Measurements from ENCODE around the gene MREG. TPM values are rescaled to one million over a fixed set of nuclear protein-coding genes. Genes with fewer than 3 reads are reported as not detected.
A peak's percentile ranks its signal among the peaks of the same experiment; 100 is the strongest.

MREG gene
- total and polyA plus RNA-seq, 9 of the 15 experiments (the other 6 are each of a cell fraction or from before 2014, with no cell fraction given): 0.77 to 3.8 (median 2.3) TPM

DNA sequence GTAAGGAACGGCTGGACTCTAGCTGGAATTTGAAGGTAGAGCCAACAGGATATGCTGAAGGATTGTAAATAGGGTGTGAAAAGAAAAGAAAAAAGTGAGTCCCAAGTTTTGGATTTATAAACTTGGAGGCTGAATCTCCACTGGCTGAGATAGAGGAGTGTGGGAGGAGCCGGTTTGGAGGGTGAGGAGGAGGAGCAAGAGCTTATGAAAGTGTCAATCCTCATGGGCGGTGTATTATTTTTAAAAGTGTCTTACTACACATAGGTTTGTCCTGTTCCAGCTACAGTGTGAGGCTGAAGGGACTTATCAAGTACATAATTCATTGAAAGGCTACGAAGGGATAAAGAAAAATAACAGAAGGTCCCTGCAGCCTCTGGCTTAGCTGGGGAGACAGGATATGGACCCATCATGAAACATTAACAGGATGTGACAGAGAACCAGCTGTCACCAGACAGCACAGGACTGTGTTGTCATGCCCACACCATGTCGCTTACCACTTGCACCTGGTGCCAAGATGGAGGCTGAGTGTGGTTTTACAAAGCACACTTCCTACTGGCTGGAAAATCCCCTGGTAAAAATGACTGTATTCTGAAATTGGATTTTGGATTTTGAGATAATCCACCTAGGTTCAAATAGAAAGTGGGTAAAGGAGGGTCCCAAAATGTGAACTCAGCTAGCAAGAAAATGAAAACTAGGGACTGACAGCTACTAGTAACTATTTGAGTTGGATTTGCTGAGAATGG, 2.5 kb upstream of the MREG start:
- in situ Hi-C loops (cut with MboI) (no loop called here), intact Hi-C loops (cut with micrococcal nuclease) (no loop called here)
- Histone ChIP-seq H3K79me2 (ENCODE audit: control insufficient read depth, insufficient read depth, low read length) (no peaks in the 10 kb centered on the region; the same call in 2 of the 3 replicates), H3K36me3 (ENCODE audit: control insufficient read depth, insufficient read depth, low read length) (no peaks in the 10 kb centered on the region), H3K4me2 (ENCODE audit: insufficient read depth, low read length) (no peak overlapping the region), H3K9me1 (ENCODE audit: control insufficient read depth, insufficient read depth, low read length) (no peaks in the 10 kb centered on the region), H3K9me3 (replicated peaks; ENCODE audit: control insufficient read depth, insufficient read depth, low read depth, low read length) (no peaks in the 10 kb centered on the region), H2AFZ (ENCODE audit: low read depth, low read length) (peak overlapping the region; percentile 10; the same call in 1 of the 2 replicates), H3K4me1 (replicated peaks in 1 of 2; ENCODE audit: control insufficient read depth in 2 of 2, insufficient read depth in 2 of 2, low read length in 2 of 2) (peaks cover 0 to 10% of the 10 kb centered on the region in 2 experiments; a peak in 4 of 5 replicates), H4K20me1 (replicated peaks; ENCODE audit: control insufficient read depth, insufficient read depth, low read length) (no peaks in the 10 kb centered on the region), H3K9ac (ENCODE audit: insufficient read depth in 1 of 2, low read depth in 2 of 2, low read length in 2 of 2) (no peak overlapping the region), H3K27ac (ENCODE audit: extremely low read depth, low read depth, low read length) (no peak overlapping the region), H3K4me3 (no peak overlapping the region), H3K27me3 (ENCODE audit: control insufficient read depth in 2 of 2, insufficient read depth in 2 of 2, low read length in 2 of 2) (no peaks in the 10 kb centered on the region)
- TF ChIP-seq, protein P1, sequence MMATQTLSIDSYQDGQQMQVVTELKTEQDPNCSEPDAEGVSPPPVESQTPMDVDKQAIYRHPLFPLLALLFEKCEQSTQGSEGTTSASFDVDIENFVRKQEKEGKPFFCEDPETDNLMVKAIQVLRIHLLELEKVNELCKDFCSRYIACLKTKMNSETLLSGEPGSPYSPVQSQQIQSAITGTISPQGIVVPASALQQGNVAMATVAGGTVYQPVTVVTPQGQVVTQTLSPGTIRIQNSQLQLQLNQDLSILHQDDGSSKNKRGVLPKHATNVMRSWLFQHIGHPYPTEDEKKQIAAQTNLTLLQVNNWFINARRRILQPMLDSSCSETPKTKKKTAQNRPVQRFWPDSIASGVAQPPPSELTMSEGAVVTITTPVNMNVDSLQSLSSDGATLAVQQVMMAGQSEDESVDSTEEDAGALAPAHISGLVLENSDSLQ (IDR thresholded peaks at IDR 0.05): peak; percentile 67
- TF ChIP-seq ZNF24 (IDR thresholded peaks at IDR 0.05): no peak
- TF ChIP-seq BCOR (IDR thresholded peaks at IDR 0.05): no peak
- no peak for TF ChIP-seq LCOR (CRISPR knock-in tag; IDR thresholded peaks at IDR 0.05)
- BruUV-seq (replicated peaks): no TSS peak
- peak; percentile 58 for FAIRE-seq
- POLR2A ChIA-PET: interaction anchor here (1.2 kb wide), 1 partner anchor 9 kb away, joined by 6 read pairs; no protein-coding TSS in a partner anchor
- CTCF ChIA-PET (ENCODE audit: low intra/inter-chr PET ratio): no interaction called here
- peak in 1 of 4 experiments; percentile 17 for DNase-seq (ENCODE audit: extremely low read depth in 1 of 4, low spot score in 3 of 4)
- 21% methylated on average over 5 of the region's 5 CpGs for WGBS (ENCODE audit: insufficient coverage, low coverage, missing lambda C conversion rate)
- ATAC-seq: peak; percentile 54

DNA sequence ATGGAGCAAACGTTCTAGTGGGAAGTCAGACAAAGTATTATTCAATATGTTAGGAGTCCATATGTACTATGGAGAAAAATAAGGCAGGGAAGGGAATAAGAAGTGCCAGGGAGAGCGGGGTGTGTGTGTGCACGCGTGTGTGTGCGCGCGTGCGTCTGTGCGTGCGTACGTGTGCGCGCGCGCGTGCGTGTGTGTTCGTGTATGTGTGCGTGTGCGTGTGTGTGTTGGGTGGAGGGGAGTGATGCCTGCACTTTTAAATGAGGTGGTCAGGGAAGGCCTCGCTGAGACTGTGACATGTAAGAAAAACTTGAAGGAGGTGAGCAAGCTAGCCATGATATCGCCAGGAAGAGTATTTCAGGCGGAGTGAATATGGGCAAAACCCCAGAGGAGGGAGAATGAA, 1.6 kb upstream of the MREG start:
- intact Hi-C loops (cut with micrococcal nuclease): loop anchor here (5.0 kb wide), 1 partner anchor 48 kb away; no protein-coding TSS in a partner anchor
- in situ Hi-C loops (cut with MboI): no loop called here
- DNase-seq (ENCODE audit: extremely low read depth in 1 of 4, low spot score in 3 of 4) (no peak), ATAC-seq (no peak), FAIRE-seq (no peak)
- Histone ChIP-seq H4K20me1 (replicated peaks; ENCODE audit: control insufficient read depth, insufficient read depth, low read length) (no peaks in the 10 kb centered on the region), H3K4me2 (ENCODE audit: insufficient read depth, low read length) (no peak overlapping the region), H3K27me3 (ENCODE audit: control insufficient read depth in 2 of 2, insufficient read depth in 2 of 2, low read length in 2 of 2) (no peaks in the 10 kb centered on the region), H3K9me3 (replicated peaks; ENCODE audit: control insufficient read depth, insufficient read depth, low read depth, low read length) (no peaks in the 10 kb centered on the region), H3K4me3 (no peak overlapping the region), H3K79me2 (ENCODE audit: control insufficient read depth, insufficient read depth, low read length) (no peaks in the 10 kb centered on the region; the same call in 2 of the 3 replicates), H3K9ac (ENCODE audit: insufficient read depth in 1 of 2, low read depth in 2 of 2, low read length in 2 of 2) (no peak overlapping the region), H3K9me1 (ENCODE audit: control insufficient read depth, insufficient read depth, low read length) (no peaks in the 10 kb centered on the region), H2AFZ (ENCODE audit: low read depth, low read length) (no peak overlapping the region), H3K4me1 (replicated peaks in 1 of 2; ENCODE audit: control insufficient read depth in 2 of 2, insufficient read depth in 2 of 2, low read length in 2 of 2) (peaks cover 0 to 10% of the 10 kb centered on the region in 2 experiments; a peak in 4 of 5 replicates), H3K36me3 (ENCODE audit: control insufficient read depth, insufficient read depth, low read length) (no peaks in the 10 kb centered on the region), H3K27ac (ENCODE audit: extremely low read depth, low read depth, low read length) (no peak overlapping the region)
- POLR2A ChIA-PET: no interaction called here
- CTCF ChIA-PET (ENCODE audit: low intra/inter-chr PET ratio): no interaction called here
- WGBS (ENCODE audit: insufficient coverage, low coverage, missing lambda C conversion rate): 70% methylated on average over 15 of the region's 23 CpGs
- TF ChIP-seq, protein P2, sequence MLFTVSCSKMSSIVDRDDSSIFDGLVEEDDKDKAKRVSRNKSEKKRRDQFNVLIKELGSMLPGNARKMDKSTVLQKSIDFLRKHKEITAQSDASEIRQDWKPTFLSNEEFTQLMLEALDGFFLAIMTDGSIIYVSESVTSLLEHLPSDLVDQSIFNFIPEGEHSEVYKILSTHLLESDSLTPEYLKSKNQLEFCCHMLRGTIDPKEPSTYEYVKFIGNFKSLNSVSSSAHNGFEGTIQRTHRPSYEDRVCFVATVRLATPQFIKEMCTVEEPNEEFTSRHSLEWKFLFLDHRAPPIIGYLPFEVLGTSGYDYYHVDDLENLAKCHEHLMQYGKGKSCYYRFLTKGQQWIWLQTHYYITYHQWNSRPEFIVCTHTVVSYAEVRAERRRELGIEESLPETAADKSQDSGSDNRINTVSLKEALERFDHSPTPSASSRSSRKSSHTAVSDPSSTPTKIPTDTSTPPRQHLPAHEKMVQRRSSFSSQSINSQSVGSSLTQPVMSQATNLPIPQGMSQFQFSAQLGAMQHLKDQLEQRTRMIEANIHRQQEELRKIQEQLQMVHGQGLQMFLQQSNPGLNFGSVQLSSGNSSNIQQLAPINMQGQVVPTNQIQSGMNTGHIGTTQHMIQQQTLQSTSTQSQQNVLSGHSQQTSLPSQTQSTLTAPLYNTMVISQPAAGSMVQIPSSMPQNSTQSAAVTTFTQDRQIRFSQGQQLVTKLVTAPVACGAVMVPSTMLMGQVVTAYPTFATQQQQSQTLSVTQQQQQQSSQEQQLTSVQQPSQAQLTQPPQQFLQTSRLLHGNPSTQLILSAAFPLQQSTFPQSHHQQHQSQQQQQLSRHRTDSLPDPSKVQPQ (CRISPR knock-in tag; IDR thresholded peaks at IDR 0.05; ENCODE audit: borderline replicate concordance): no peak
- BruUV-seq (replicated peaks): no TSS peak

Data from K562 (cell line).